IMR-90 (cell line): ENCODE data around the gene RAB8B. TPM values are rescaled to one million over a fixed set of nuclear protein-coding genes. Genes with fewer than 3 reads are reported as not detected.

Experiments used
- BHLHE40 ChIP-seq: fragments of 150-350 bp; IDR thresholded peaks from 2 replicates; pipeline ENCODE4 v1.6.1; 2016; ENCODE audit warnings: mild to moderate bottlenecking, low read depth, low read length
- ELK1 ChIP-seq: fragments of 150-350 bp; IDR thresholded peaks from 2 replicates; pipeline ENCODE4 v1.6.1; 2016; ENCODE audit warnings: low read depth, mild to moderate bottlenecking, low read length, moderate library complexity, borderline replicate concordance
- RAD21 ChIP-seq: IDR thresholded peaks from 2 replicates; pipeline ENCODE4 v1.6.1; 2012; ENCODE audit warnings: low read length, improper control_type of control experiment
- USF2 ChIP-seq: fragments of 150-350 bp; IDR thresholded peaks from 2 replicates; pipeline ENCODE4 v1.6.1; 2017; ENCODE audit warnings: mild to moderate bottlenecking, antibody characterized with exemption, low read length, low read depth
- polyA plus RNA-seq, 3 experiments: library from polyadenylated mRNA; depleted of rRNA; stranded (reverse); fragments of >200 nt; gene quantifications; 2 replicates each; pipeline ENCODE4 v1.2.3, GENCODE V29; 2012; ENCODE audit warnings: low replicate concordance in 1 of 3
- total RNA-seq: library from RNA; depleted of rRNA; stranded (reverse); fragments of >200 nt; gene quantifications from 2 replicates; pipeline ENCODE4 v1.2.3, GENCODE V29; 2012

The RAB8B gene
- total and polyA plus RNA-seq, 2 of the 4 experiments (the other 2 are of a cell fraction) = 19.4 to 29.4 TPM

GRCh38 chr15:63188926-63189871 lies at the start of gene RAB8B (continued):
- TF ChIP-seq ELK1 (no peak), RAD21 (no peak; the same call in 1 of the 2 replicates), USF2 (no peak), BHLHE40 (no peak)
